Activated CD8-positive, alpha-beta T cell treated with anti-CD3 and anti-CD28 coated beads for 36 hours (primary cell): ENCODE measurements around the gene GALR2. TPM values are rescaled to one million over a fixed set of nuclear protein-coding genes. Genes with fewer than 3 reads are reported as not detected.
A peak's percentile ranks its signal among the peaks of the same experiment; 100 is the strongest.

ENCODE experiments used
- ATAC-seq: fragments of 200-7000 bp; cut with Tn5 transposase; one replicate; pipeline ENCODE4 v1.10.0; 2021; ENCODE audit warnings: mild to moderate bottlenecking, moderate library complexity
- CTCF ChIA-PET: fragments of 350-600 bp; sonication (Branson Sonifier 250); formaldehyde crosslinking; loops from one replicate; lab custom pipeline; 2021; ENCODE audit warnings: antibody characterized with exemption; lab: Charles Lee
- POLR2A ChIA-PET: fragments of 350-600 bp; sonication (Branson Sonifier 250); formaldehyde crosslinking; loops from one replicate; lab custom pipeline; 2021; ENCODE audit warnings: antibody characterized with exemption; lab: Charles Lee
- DNase-seq: peaks from one replicate; pipeline ENCODE4 v3.0.0-alpha.2; 2020
- H3K27ac Mint-ChIP-seq: one replicate; pipeline ENCODE4 v1.8.0; 2021; ENCODE audit warnings: mild to moderate bottlenecking, mixed read lengths
- H3K27me3 Mint-ChIP-seq: one replicate; pipeline ENCODE4 v1.8.0; 2021; ENCODE audit warnings: mixed read lengths
- H3K36me3 Mint-ChIP-seq: one replicate; pipeline ENCODE4 v1.8.0; 2021; ENCODE audit warnings: low read depth, mixed read lengths
- H3K4me1 Mint-ChIP-seq: one replicate; pipeline ENCODE4 v1.8.0; 2021; ENCODE audit warnings: low read depth, mixed read lengths
- H3K4me3 Mint-ChIP-seq: one replicate; pipeline ENCODE4 v1.8.0; 2021; ENCODE audit warnings: mild to moderate bottlenecking, moderate library complexity, mixed read lengths
- H3K9me3 Mint-ChIP-seq: one replicate; pipeline ENCODE4 v1.8.0; 2021; ENCODE audit warnings: mixed read lengths
- CTCF ChIP-seq: fragments of 200-600 bp; IDR thresholded peaks from one replicate; pipeline ENCODE4 v1.8.0; 2022; ENCODE audit warnings: antibody characterized with exemption, mild to moderate bottlenecking
- intact Hi-C: fragments of 100-400 bp; cut with micrococcal nuclease; formaldehyde crosslinking; loops from one replicate; pipeline ENCODE4 v1.10.0; 2022
- total RNA-seq, 2 experiments: library from RNA; stranded (reverse); gene quantifications; one replicate each; pipeline ENCODE4 v1.2.3, GENCODE V29; 2021

The GALR2 gene
- total RNA-seq, 2 experiments from 2014 or later: 1.6 to 2.1 TPM

DNA sequence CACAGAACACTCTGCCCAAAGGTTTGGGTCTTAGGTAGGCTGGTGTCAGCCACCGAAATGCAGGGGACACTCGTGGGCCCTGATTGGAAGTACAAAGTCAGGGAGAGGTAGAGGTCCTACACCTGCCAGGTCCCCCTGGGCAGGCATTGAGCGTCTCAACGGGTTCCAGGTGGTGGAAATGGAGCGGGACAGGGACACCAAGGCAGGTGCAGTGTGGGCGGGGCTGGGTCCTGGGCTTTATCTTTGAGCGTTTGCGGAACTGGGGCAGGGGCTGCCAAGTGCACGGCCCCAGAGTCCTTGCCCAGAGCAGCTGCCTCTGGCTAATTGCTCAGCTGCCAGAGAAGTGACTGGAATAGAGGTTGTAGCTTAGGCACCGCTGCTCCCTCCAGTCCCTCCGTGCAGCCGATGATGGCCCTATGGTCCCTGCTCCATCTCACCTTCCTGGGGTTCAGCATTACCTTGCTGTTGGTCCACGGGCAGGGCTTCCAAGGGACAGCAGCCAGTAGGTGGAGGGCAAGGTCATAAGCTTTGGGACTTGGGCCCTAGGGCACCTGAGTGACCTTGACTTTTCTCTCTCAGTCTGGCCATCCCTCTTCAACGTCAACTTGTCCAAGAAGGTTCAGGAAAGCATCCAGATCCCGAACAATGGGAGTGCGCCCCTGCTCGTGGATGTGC is 4.4 kb downstream of the GALR2 start, which contains the start of gene ZACN:
Gene ZACN (plus strand): TSS at position 323 of the 675 bp plus-strand sequence. CDS start 83 bp downstream, at position 406.
- peaks cover 41% of the 10 kb centered on the region for H3K4me1 Mint-ChIP-seq
- intact Hi-C loops: no loop called here
- H3K27me3 Mint-ChIP-seq: peaks cover 42% of the 10 kb centered on the region
- CTCF ChIA-PET: interaction anchor here (1.5 to 2.0 kb wide), 2 partner anchors 14 to 65 kb away, joined by 4 to 12 read pairs; no protein-coding TSS in a partner anchor
- no peak for DNase-seq
- H3K4me3 Mint-ChIP-seq: no peak within 1 kb of the TSS
- H3K9me3 Mint-ChIP-seq: no peaks in the 10 kb centered on the region
- ATAC-seq: no peak
- POLR2A ChIA-PET: interaction anchor here (0.6 to 2.9 kb wide), 8 partner anchors 10 to 306 kb away, joined by 3 to 10 read pairs (median 4); partner anchors contain the start of genes EXOC7 and PRPSAP1
- peaks cover 1% of the 10 kb centered on the region for H3K36me3 Mint-ChIP-seq
- no peak for TF ChIP-seq CTCF
- no peak within 1 kb of the TSS for H3K27ac Mint-ChIP-seq

DNA sequence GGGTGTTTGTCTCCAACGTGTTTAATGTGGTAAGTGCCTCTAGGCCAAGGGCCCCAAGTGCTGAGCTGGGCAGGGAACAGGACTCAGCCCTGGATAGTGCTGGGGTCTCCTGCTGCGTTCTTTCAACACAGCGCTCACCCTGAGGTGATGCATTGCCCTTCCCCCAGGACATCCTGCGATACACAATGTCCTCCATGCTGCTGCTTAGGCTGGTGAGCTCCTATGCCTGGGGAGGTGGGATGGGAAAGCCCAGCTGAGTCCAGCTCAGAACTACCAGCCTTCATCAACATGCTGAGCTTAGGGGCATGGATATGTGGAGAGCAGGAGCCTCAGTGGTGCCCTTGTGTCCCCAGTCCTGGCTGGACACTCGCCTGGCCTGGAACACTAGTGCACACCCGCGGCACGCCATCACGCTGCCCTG is 5.0 kb downstream of the GALR2 start:
- Mint-ChIP-seq H3K36me3 (peaks cover 4% of the 10 kb centered on the region), H3K27me3 (peaks cover 41% of the 10 kb centered on the region), H3K9me3 (no peaks in the 10 kb centered on the region), H3K4me1 (peaks cover 41% of the 10 kb centered on the region), H3K27ac (no peak overlapping the region), H3K4me3 (no peak overlapping the region)
- TF ChIP-seq CTCF: no peak
- no peak for DNase-seq
- CTCF ChIA-PET: interaction anchor here (0.8 to 2.0 kb wide), 3 partner anchors 14 to 194 kb away, joined by 3 to 12 read pairs (median 4); no protein-coding TSS in a partner anchor
- intact Hi-C loops: no loop called here
- no peak for ATAC-seq
- POLR2A ChIA-PET: interaction anchor here (0.5 to 2.9 kb wide), 10 partner anchors 8 to 294 kb away, joined by 3 to 10 read pairs (median 4); partner anchors contain the start of genes EXOC7, PRPSAP1 and SRP68

DNA sequence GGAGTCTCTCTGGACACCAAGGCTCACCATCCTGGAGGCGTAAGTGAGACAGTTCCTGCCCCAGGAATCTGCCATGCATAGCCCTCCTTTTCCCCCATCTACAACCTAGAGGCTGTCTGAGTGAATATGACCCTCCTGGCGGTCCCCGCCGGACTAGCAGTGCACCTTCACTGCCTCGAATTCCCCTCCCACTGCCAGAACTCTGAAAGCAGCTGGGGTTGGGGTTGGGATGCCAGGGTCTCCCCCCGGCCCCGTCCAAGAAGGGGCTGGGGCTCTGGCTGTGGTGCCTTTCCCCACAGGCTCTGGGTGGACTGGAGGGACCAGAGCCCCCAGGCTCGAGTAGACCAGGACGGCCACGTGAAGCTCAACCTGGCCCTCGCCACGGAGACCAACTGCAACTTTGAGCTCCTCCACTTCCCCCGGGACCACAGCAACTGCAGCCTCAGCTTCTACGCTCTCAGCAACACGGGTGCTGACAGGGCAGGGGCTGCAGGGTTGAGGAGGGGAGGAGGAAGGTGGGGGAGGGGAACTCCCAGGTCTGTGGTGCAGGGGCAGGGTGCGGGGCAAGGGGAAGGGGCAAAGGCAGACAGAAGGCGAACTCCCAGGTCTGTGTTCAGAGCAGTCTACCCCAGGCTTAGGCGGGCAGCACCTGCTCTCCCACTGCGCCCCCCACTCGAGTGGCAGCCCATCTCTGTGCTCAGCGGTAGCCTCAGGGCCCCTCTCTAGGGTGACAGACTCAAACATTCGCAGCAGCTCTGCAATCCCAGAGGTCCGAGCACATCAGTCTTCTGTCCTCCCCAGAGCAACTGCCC is 5.6 kb downstream of the GALR2 start:
- peak; percentile 17 for ATAC-seq
- peak; percentile 27 for DNase-seq
- no peak for TF ChIP-seq CTCF
- H3K9me3 Mint-ChIP-seq: no peaks in the 10 kb centered on the region
- POLR2A ChIA-PET: interaction anchor here (0.5 to 2.9 kb wide), 15 partner anchors 8 to 293 kb away, joined by 3 to 10 read pairs (median 4); partner anchors contain the start of genes EXOC7, PRPSAP1, SRP68 and TRIM65
- H3K36me3 Mint-ChIP-seq: peaks cover 6% of the 10 kb centered on the region
- peaks cover 37% of the 10 kb centered on the region for H3K27me3 Mint-ChIP-seq
- H3K4me1 Mint-ChIP-seq: peaks cover 37% of the 10 kb centered on the region
- H3K27ac Mint-ChIP-seq: no peak overlapping the region
- CTCF ChIA-PET: interaction anchor here (0.8 to 2.0 kb wide), 6 partner anchors 15 to 200 kb away, joined by 3 to 12 read pairs (median 4); no protein-coding TSS in a partner anchor
- no peak overlapping the region for H3K4me3 Mint-ChIP-seq
- intact Hi-C loops: no loop called here

DNA sequence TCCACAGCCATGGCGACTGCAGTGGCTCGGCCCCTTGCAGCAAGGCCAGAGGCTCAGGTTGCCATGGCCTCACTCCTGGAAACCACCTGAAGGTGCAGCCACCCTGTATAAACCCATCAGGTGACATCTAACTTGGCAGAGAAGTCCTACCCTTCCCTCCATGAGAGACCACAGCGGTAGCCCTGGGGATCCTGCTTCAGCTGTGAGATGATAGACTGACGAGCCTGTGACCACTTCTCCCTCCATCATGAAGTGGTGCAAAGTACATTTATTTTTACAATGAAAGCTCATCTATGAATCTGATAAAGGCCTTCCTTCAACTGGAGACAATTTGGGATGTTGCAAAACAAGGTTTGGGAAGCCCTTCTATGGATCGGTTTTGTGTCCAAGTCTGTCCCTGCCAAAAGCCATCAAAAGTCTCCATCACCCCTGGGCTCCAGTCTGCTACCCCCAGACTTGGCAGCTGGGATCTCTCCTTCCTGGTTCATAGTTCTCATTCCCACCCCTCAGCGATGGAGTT is 6.2 kb downstream of the GALR2 start:
- POLR2A ChIA-PET: interaction anchor here (1.1 to 1.6 kb wide), 5 partner anchors 9 to 191 kb away, joined by 3 to 9 read pairs (median 5); partner anchors contain the start of genes EXOC7 and SRP68
- H3K27ac Mint-ChIP-seq: no peak overlapping the region
- no peak for DNase-seq
- CTCF ChIA-PET: interaction anchor here (0.9 to 2.0 kb wide), 6 partner anchors 15 to 218 kb away, joined by 3 to 12 read pairs (median 4); no protein-coding TSS in a partner anchor
- H3K9me3 Mint-ChIP-seq: no peaks in the 10 kb centered on the region
- no peak for TF ChIP-seq CTCF
- H3K4me3 Mint-ChIP-seq: no peak overlapping the region
- intact Hi-C loops: no loop called here
- peaks cover 31% of the 10 kb centered on the region for H3K4me1 Mint-ChIP-seq
- peaks cover 30% of the 10 kb centered on the region for H3K27me3 Mint-ChIP-seq
- no peak for ATAC-seq
- H3K36me3 Mint-ChIP-seq: peaks cover 6% of the 10 kb centered on the region
